Calu3 (cell line): Measurements from ENCODE around the gene KYAT1. TPM values are rescaled to one million over a fixed set of nuclear protein-coding genes. Genes with fewer than 3 reads are reported as not detected.

ENCODE experiments used
- BruUV-seq: library from RNA; stranded (reverse); fragments of 400-500 nt; replicated peaks from 2 replicates; lab custom pipeline; 2021; lab: Mats Ljungman, UMichigan
- CTCF ChIA-PET: fragments of 300-600 bp; sonication (Branson Sonifier 250); formaldehyde crosslinking; loops from one replicate; lab custom pipeline; 2022; ENCODE audit warnings: antibody characterized with exemption; lab: Charles Lee
- DNase-seq: peaks from one replicate; pipeline ENCODE4 v3.0.0; 2022
- H3K27ac Mint-ChIP-seq: one replicate; pipeline ENCODE4 v1.8.0; 2022; ENCODE audit warnings: mixed read lengths; ENCODE audit not compliant: unreplicated experiment
- H3K27me3 Mint-ChIP-seq: one replicate; pipeline ENCODE4 v1.8.0; 2022; ENCODE audit warnings: mixed read lengths; ENCODE audit not compliant: unreplicated experiment
- H3K36me3 Mint-ChIP-seq: one replicate; pipeline ENCODE4 v1.8.0; 2022; ENCODE audit warnings: mild to moderate bottlenecking, moderate library complexity, mixed read lengths; ENCODE audit not compliant: insufficient read depth, unreplicated experiment
- H3K4me1 Mint-ChIP-seq: one replicate; pipeline ENCODE4 v1.8.0; 2022; ENCODE audit warnings: mild to moderate bottlenecking, low read depth, mixed read lengths; ENCODE audit not compliant: unreplicated experiment
- H3K4me3 Mint-ChIP-seq: one replicate; pipeline ENCODE4 v1.8.0; 2022; ENCODE audit warnings: mild to moderate bottlenecking, low read depth, moderate library complexity, mixed read lengths; ENCODE audit not compliant: unreplicated experiment
- H3K9me3 Mint-ChIP-seq: one replicate; pipeline ENCODE4 v1.8.0; 2022; ENCODE audit warnings: low read depth, mixed read lengths; ENCODE audit not compliant: unreplicated experiment
- CTCF ChIP-seq: fragments of 200-600 bp; IDR thresholded peaks from one replicate; pipeline ENCODE4 v1.8.0; 2022; ENCODE audit warnings: antibody characterized with exemption; ENCODE audit not compliant: unreplicated experiment
- intact Hi-C: fragments of 100-400 bp; cut with micrococcal nuclease; formaldehyde crosslinking; loops from one replicate; pipeline ENCODE4 v1.10.0; 2022; ENCODE audit not compliant: unreplicated experiment
- total RNA-seq: library from RNA; stranded (reverse); gene quantifications from 2 replicates; pipeline ENCODE4 v1.2.3, GENCODE V29; 2022

Gene KYAT1
- total RNA-seq, 1 experiment from 2014 or later: 4.1 TPM

DNA sequence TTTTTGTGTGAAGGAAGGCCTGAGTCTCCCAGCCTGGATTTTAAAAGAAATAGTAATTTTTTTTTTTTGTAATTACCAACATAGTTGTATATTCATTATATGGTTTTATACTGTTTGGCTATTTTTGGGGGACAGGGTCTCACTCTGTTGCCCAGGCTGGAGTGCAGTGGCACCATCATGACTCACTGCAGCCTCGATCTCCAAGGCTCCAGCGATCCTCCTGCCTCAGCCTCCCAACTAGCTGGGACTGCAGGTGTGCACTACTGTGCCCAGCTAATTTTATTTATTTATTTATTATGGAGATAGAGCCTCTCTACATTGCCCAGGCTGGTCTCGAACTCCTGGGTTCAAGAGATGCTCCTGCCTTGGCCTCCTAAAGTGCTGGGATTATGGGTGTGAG lies 5.3 kb upstream of the KYAT1 start:
- H3K9me3 Mint-ChIP-seq: no peaks in the 10 kb centered on the region
- CTCF ChIA-PET: no interaction called here
- no peaks in the 10 kb centered on the region for H3K27me3 Mint-ChIP-seq
- TF ChIP-seq CTCF: no peak
- H3K36me3 Mint-ChIP-seq: peaks cover 20% of the 10 kb centered on the region
- H3K4me1 Mint-ChIP-seq: no peaks in the 10 kb centered on the region
- BruUV-seq: no TSS peak
- DNase-seq: no peak
- H3K4me3 Mint-ChIP-seq: no peak overlapping the region
- intact Hi-C loops: no loop called here
- no peak overlapping the region for H3K27ac Mint-ChIP-seq

DNA sequence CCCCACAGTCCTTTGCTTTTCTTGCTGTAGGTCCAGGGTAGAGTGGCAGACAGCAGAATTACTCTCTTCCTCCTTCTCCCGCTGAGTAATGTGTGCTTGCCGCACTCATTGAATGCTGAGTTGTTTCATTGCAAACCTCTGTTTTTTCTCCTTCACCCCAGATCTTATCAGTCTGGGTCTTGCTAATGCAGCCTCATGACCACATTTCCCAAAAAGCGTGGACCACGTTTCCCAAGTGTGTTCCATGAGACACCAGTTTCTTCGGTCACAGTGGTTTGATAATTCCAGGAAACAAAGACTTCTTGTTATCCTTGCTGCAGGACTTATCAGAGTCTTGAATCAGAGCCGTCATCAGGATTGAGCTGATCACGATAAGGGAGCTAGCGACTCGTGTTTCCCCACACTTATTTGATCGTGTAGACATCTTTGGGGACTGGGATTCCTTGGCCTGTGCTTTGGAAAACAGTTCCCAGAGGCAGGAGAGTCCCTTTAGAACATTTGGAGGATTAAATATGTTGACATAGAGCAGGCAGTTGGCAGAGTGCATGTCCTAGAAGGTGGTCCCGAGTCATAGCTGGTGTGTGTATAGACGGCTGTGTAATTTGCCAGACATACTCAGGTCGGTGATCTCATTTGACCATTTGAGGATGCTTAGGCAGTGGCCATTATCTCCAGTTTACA lies 4.6 kb upstream of the KYAT1 start:
- intact Hi-C loops: no loop called here
- Mint-ChIP-seq H3K4me1 (no peaks in the 10 kb centered on the region), H3K4me3 (no peak overlapping the region)

GRCh38 chr9:128885798-128886197 lies 4.0 kb upstream of the KYAT1 start:
- no peak for TF ChIP-seq CTCF
- H3K27me3 Mint-ChIP-seq: no peaks in the 10 kb centered on the region
- H3K9me3 Mint-ChIP-seq: no peaks in the 10 kb centered on the region
- no TSS peak for BruUV-seq
- H3K4me3 Mint-ChIP-seq: no peak overlapping the region
- intact Hi-C loops: no loop called here
- no peak for DNase-seq
- no peak overlapping the region for H3K27ac Mint-ChIP-seq
- no peaks in the 10 kb centered on the region for H3K4me1 Mint-ChIP-seq
- H3K36me3 Mint-ChIP-seq: peaks cover 32% of the 10 kb centered on the region
- CTCF ChIA-PET: no interaction called here

More for the DNA sequence above, 4.6 kb upstream of the KYAT1 start:
- no peak overlapping the region for H3K27ac Mint-ChIP-seq
- H3K9me3 Mint-ChIP-seq: no peaks in the 10 kb centered on the region
- DNase-seq: no peak
- H3K27me3 Mint-ChIP-seq: no peaks in the 10 kb centered on the region
- H3K36me3 Mint-ChIP-seq: peaks cover 27% of the 10 kb centered on the region
- CTCF ChIA-PET: no interaction called here
- TF ChIP-seq CTCF: no peak
- BruUV-seq: no TSS peak

DNA sequence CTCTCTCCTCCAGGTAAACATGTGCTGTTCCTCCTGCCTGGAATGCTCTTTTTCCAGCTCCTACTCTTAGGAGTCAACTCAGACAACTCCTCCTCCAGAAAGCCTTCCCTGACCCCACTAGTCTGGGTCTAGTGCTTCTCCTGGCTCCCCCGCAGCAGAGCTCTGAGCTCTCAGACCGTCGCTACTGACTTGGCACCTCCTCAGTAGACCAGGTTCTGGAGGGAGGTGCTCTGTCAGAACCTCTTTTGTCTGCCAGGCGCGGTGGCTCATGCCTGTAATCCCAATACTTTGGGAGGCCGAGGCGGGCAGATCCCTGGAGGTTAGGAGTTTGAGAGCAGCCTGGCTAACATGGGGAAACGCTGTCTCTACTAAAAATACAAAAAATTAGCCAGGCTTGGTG lies 3.6 kb upstream of the KYAT1 start:
- peaks cover 33% of the 10 kb centered on the region for H3K36me3 Mint-ChIP-seq
- no peak overlapping the region for H3K27ac Mint-ChIP-seq
- H3K27me3 Mint-ChIP-seq: no peaks in the 10 kb centered on the region
- BruUV-seq: no TSS peak
- no peak for TF ChIP-seq CTCF
- CTCF ChIA-PET: no interaction called here
- H3K9me3 Mint-ChIP-seq: no peaks in the 10 kb centered on the region
- H3K4me3 Mint-ChIP-seq: no peak overlapping the region
- H3K4me1 Mint-ChIP-seq: no peaks in the 10 kb centered on the region
- intact Hi-C loops: no loop called here
- no peak for DNase-seq
